ENCODE measurements around the gene HPCAL1. TPM values are rescaled to one million over a fixed set of nuclear protein-coding genes. Genes with fewer than 3 reads are reported as not detected.
"Not testable (repeated sequence)": the region's sequence is repeated elsewhere in the genome, so short reads cannot be mapped to it uniquely, and the experiment has no call there.

Gene HPCAL1
- total and polyA plus RNA-seq, 2 donors (not counting 3 experiments of a cell fraction or from before 2014, with no cell fraction given) = 56.5 to 77.4 TPM

DNA sequence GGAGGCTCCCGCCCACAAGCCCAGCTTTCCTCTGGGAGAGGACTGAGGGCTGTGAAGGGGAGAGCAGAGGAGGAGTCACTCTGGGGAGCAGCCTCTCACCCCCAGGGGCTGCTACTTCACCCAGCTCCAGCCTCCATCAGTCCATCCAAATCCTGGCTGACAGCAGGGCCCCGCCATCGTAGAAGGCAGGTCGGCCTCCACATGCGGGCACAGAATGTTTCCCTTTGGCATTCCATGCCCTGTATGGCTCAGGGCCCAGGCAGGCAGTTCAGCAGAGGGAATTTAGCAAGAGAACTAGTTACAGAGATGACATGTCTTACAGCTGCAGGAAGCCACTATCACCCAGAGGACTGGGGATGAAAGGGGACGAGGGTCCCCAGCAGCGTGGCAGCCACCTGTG, 151.8 kb downstream of the HPCAL1 start:
- H3K4me2 ChIP-seq (ENCODE audit: insufficient read depth, low read length) = no peak overlapping the region
- TF ChIP-seq POLR2AphosphoS5 (IDR thresholded peaks at IDR 0.05; ENCODE audit: insufficient read depth, low read depth, low read length) (no peak), POLR2A (IDR thresholded peaks at IDR 0.05; ENCODE audit: low read depth, low read length) (no peak), GATA2 (IDR thresholded peaks at IDR 0.05; ENCODE audit: insufficient read depth, insufficient read length, low read depth, low read length) (no peak), FOS (IDR thresholded peaks at IDR 0.05; ENCODE audit: borderline replicate concordance, insufficient read depth, low read length) (no peak), JUN (IDR thresholded peaks at IDR 0.05; ENCODE audit: borderline replicate concordance, insufficient read depth, insufficient read length, low read depth) (no peak), MYC (IDR thresholded peaks at IDR 0.05; ENCODE audit: low read depth, low read length) (no peak), EZH2 (IDR thresholded peaks at IDR 0.05; ENCODE audit: borderline replicate concordance, low read depth, low read length, severe bottlenecking) (no peak)
- TF ChIP-seq, protein P1, sequence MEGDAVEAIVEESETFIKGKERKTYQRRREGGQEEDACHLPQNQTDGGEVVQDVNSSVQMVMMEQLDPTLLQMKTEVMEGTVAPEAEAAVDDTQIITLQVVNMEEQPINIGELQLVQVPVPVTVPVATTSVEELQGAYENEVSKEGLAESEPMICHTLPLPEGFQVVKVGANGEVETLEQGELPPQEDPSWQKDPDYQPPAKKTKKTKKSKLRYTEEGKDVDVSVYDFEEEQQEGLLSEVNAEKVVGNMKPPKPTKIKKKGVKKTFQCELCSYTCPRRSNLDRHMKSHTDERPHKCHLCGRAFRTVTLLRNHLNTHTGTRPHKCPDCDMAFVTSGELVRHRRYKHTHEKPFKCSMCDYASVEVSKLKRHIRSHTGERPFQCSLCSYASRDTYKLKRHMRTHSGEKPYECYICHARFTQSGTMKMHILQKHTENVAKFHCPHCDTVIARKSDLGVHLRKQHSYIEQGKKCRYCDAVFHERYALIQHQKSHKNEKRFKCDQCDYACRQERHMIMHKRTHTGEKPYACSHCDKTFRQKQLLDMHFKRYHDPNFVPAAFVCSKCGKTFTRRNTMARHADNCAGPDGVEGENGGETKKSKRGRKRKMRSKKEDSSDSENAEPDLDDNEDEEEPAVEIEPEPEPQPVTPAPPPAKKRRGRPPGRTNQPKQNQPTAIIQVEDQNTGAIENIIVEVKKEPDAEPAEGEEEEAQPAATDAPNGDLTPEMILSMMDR (IDR thresholded peaks at IDR 0.05; ENCODE audit: extremely low read depth in 1 of 2, insufficient read depth in 1 of 2, low read depth in 1 of 2, low read length in 2 of 2) = no peak
- TF ChIP-seq, protein P2, sequence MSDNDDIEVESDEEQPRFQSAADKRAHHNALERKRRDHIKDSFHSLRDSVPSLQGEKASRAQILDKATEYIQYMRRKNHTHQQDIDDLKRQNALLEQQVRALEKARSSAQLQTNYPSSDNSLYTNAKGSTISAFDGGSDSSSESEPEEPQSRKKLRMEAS (IDR thresholded peaks at IDR 0.05; ENCODE audit: insufficient read depth, insufficient read length) = no peak
- POLR2A ChIA-PET = no interaction called here

DNA sequence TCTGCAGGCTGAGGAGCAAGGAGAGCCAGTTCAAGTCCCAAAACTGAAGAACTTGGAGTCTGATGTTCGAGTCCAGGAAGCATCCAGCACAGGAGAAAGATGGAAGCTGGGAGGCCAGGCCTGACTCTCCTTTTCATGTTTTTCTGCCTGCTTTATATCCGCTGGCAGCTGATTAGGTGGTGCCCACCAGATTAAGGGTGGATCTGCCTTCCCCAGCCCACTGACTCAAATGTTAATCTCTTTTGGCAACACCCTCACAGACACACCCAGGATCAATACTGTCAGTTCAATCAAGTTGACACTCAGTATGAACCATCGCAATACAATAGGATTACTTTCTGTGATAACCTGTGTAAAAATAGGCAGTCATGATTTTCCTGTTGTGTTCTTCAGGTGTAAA, 154.5 kb downstream of the HPCAL1 start:
- H3K9ac ChIP-seq (replicated peaks; ENCODE audit: extremely low read depth, insufficient read depth, low read length); intact Hi-C loops (cut with micrococcal nuclease); H3K4me3 ChIP-seq (replicated peaks in 1 of 3; ENCODE audit: insufficient read depth in 1 of 3, low read depth in 1 of 3, low read length in 3 of 3); H3K4me2 ChIP-seq (ENCODE audit: insufficient read depth, low read length); H3K36me3 ChIP-seq (ENCODE audit: control insufficient read depth in 2 of 2, extremely low read depth in 1 of 2, insufficient read depth in 2 of 2, low read length in 2 of 2); H3K27ac ChIP-seq (ENCODE audit: insufficient read depth, low read depth, low read length); POLR2A ChIA-PET; H3K27me3 ChIP-seq (ENCODE audit: control insufficient read depth in 2 of 2, insufficient read depth in 2 of 2, low read length in 2 of 2); H2AFZ ChIP-seq (ENCODE audit: low read depth, low read length); FAIRE-seq; BruUV-seq (replicated peaks); H3K4me1 ChIP-seq (ENCODE audit: control insufficient read depth, extremely low read depth, insufficient read depth, low read length); H3K9me1 ChIP-seq (replicated peaks; ENCODE audit: control insufficient read depth, extremely low read depth, insufficient read depth, low read length); H3K79me2 ChIP-seq (ENCODE audit: control insufficient read depth, insufficient read depth, low read length); DNase-seq (ENCODE audit: low read depth, low spot score); H4K20me1 ChIP-seq (replicated peaks; ENCODE audit: control insufficient read depth, extremely low read depth, insufficient read depth, low read length); H3K9me3 ChIP-seq (replicated peaks; ENCODE audit: control insufficient read depth, insufficient read depth, low read length); dilution Hi-C loops (cut with MboI; ENCODE audit: extremely low pct_ligation_motif_present, low sequenced_read_pairs): not testable (repeated sequence)
- CTCF ChIA-PET = interaction anchor here (1.0 kb wide), 1 partner anchor 15 kb away, joined by 4 read pairs; no protein-coding TSS in a partner anchor

More for the DNA sequence above, 151.8 kb downstream of the HPCAL1 start:
- H3K27me3 ChIP-seq (ENCODE audit: control insufficient read depth in 2 of 2, insufficient read depth in 2 of 2, low read length in 2 of 2) = no peaks in the 10 kb centered on the region
- no peaks in the 10 kb centered on the region for H3K79me2 ChIP-seq (ENCODE audit: control insufficient read depth, insufficient read depth, low read length)
- H3K9me3 ChIP-seq (replicated peaks; ENCODE audit: control insufficient read depth, insufficient read depth, low read length) = no peaks in the 10 kb centered on the region
- H2AFZ ChIP-seq (ENCODE audit: low read depth, low read length) = no peak overlapping the region
- H3K4me3 ChIP-seq (replicated peaks in 1 of 3; ENCODE audit: insufficient read depth in 1 of 3, low read depth in 1 of 3, low read length in 3 of 3) = no peak overlapping the region
- DNase-seq (ENCODE audit: low read depth, low spot score) (no peak), FAIRE-seq (no peak)
- dilution Hi-C loops (cut with MboI; ENCODE audit: extremely low pct_ligation_motif_present, low sequenced_read_pairs) = no loop called here
- no peak overlapping the region for H3K9ac ChIP-seq (replicated peaks; ENCODE audit: extremely low read depth, insufficient read depth, low read length)
- CTCF ChIA-PET = no interaction called here
- no peaks in the 10 kb centered on the region for H3K9me1 ChIP-seq (replicated peaks; ENCODE audit: control insufficient read depth, extremely low read depth, insufficient read depth, low read length)
- no peaks in the 10 kb centered on the region for H3K36me3 ChIP-seq (ENCODE audit: control insufficient read depth in 2 of 2, extremely low read depth in 1 of 2, insufficient read depth in 2 of 2, low read length in 2 of 2)
- no peaks in the 10 kb centered on the region for H4K20me1 ChIP-seq (replicated peaks; ENCODE audit: control insufficient read depth, extremely low read depth, insufficient read depth, low read length)
- BruUV-seq (replicated peaks) = no TSS peak
- H3K27ac ChIP-seq (ENCODE audit: insufficient read depth, low read depth, low read length) = no peak overlapping the region
- intact Hi-C loops (cut with micrococcal nuclease) = no loop called here
- peaks cover 5% of the 10 kb centered on the region for H3K4me1 ChIP-seq (ENCODE audit: control insufficient read depth, extremely low read depth, insufficient read depth, low read length)

Measured in endothelial cell of umbilical vein (primary cell).